Limb (tissue), 2 donors: ENCODE measurements around the gene ASPM.

ENCODE experiments used
- DNase-seq, 2 donors: peaks; one replicate each; pipeline ENCODE4 v3.0.0-alpha.2; 2016; ENCODE audit errors: extremely low spot score in 2 of 2

Gene ASPM, protein sequence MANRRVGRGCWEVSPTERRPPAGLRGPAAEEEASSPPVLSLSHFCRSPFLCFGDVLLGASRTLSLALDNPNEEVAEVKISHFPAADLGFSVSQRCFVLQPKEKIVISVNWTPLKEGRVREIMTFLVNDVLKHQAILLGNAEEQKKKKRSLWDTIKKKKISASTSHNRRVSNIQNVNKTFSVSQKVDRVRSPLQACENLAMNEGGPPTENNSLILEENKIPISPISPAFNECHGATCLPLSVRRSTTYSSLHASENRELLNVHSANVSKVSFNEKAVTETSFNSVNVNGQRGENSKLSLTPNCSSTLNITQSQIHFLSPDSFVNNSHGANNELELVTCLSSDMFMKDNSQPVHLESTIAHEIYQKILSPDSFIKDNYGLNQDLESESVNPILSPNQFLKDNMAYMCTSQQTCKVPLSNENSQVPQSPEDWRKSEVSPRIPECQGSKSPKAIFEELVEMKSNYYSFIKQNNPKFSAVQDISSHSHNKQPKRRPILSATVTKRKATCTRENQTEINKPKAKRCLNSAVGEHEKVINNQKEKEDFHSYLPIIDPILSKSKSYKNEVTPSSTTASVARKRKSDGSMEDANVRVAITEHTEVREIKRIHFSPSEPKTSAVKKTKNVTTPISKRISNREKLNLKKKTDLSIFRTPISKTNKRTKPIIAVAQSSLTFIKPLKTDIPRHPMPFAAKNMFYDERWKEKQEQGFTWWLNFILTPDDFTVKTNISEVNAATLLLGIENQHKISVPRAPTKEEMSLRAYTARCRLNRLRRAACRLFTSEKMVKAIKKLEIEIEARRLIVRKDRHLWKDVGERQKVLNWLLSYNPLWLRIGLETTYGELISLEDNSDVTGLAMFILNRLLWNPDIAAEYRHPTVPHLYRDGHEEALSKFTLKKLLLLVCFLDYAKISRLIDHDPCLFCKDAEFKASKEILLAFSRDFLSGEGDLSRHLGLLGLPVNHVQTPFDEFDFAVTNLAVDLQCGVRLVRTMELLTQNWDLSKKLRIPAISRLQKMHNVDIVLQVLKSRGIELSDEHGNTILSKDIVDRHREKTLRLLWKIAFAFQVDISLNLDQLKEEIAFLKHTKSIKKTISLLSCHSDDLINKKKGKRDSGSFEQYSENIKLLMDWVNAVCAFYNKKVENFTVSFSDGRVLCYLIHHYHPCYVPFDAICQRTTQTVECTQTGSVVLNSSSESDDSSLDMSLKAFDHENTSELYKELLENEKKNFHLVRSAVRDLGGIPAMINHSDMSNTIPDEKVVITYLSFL (N-terminal part only)

DNA sequence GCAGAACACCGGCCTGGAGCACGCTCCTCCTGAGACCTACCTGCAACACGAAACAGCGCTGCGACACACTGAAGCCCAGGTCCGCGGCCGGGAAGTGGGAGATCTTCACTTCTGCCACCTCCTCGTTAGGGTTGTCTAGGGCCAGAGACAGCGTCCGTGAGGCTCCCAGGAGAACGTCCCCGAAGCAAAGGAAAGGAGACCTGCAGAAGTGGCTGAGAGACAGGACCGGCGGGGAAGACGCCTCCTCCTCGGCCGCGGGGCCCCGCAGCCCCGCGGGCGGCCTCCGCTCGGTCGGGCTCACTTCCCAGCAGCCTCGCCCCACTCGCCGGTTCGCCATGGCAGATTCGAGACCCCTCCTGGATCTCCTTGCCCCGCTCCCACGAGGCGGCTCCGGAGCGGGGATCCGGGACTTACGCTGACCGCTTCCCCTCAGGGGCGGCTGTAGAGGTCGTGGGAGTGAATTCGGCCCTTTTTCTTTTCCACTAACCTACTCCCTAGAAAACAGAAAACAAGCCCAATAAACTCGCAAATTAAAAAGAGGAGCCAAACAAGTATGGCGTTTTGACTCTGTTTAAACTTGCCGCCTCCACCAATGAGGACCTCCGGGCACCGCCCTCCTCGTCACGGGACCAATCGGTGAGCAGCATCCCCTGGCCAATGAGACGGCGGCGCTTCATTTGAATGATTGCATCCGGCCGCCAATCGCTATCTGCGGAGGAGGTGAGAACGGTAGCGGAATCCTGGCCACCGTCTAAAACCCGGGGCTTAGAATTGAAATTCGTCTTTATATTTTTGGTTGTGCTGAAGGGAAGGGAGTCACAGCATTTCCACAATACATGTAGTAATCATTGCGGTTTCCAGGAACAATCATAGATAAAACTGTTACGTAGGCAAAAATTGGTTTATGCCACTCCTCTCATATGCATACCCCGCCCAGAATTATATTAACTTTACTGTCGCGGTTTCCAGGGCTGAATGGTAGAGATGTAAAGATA lies at the start of gene ASPM:
ASPM (minus strand) TSS at position 569 of the 995 bp plus-strand sequence; CDS start at position 337, 232 bp downstream.
- peak; percentile 94 to 95 for DNase-seq

DNA sequence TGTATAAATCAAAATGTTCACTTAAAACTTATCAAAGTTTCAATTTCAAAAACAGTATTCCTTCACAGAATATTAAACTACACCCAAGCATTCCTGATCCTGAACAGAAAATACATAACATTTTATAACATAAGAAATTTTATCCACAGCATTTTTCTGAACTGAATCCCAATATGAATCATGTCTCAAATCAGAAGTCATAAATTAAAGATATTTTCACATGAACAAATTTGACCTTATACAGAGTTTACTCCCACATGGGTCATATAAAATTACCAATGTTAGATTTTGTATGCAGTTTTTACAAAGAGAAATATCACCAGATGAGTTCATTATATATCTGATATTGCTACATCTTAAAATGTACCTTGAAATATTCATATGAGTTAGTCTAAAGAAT lies 48.6 kb upstream of the ASPM start:
- DNase-seq: no peak

DNA sequence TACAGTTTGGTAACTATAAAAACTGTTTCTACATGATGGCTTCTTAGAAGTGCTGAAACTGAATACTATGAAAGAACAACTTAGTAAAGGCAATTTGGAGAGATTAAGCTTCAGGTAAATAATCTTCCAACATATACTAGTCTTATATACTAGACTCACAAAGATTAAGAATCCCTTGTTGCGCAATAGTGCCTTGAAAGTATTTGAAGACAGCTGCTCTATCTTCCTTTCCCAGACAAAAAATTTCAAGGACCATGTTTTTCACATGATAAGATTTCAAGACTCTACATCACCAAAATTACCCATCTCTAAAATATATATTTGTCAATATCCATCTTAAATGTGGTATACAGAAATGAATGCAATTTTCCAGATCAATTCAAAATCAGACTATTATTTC lies 37.7 kb upstream of the ASPM start:
- DNase-seq: no peak

DNA sequence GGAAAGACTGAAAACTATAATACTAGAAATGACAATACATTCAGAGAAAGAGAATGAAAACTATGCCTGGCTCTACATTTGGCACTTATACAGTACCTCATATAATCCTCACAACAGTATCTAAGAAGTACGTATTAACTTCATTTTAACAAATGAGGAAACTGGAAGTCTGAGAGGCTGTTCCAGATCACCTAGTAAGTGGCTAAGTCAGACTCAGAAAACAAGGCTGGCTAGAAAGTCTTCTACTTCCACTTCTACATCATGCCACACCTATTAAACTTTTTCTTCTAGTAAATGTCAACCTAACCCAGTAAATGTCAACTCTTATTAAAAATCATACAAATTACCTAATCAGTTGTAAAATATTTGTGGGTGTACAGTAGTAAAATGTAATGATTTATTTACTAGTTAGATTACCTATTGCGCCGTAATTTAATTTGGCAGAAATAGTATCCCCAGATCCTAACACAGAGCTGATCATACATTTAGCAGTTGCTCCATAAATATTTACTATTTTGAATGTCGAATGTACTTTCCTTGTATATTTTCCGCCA lies 36.8 kb upstream of the ASPM start:
- no peak for DNase-seq

DNA sequence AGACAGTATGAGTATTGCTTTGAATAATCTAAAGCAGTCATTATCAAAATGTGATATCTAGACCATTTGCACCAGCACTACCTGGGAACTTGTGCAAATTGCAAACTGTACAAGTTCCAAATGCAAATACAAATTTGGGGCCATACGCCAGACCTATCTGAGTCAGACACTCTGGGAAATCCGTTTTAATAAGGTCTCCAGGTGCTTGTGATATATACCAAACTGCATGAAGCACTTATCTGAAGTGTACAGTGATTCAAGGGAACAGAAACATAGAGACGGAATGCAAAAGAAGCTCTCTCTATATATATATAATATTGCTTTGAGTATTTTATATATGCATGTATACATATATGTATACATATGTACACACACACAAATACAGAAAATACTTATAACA lies 36.2 kb upstream of the ASPM start:
- DNase-seq: no peak

DNA sequence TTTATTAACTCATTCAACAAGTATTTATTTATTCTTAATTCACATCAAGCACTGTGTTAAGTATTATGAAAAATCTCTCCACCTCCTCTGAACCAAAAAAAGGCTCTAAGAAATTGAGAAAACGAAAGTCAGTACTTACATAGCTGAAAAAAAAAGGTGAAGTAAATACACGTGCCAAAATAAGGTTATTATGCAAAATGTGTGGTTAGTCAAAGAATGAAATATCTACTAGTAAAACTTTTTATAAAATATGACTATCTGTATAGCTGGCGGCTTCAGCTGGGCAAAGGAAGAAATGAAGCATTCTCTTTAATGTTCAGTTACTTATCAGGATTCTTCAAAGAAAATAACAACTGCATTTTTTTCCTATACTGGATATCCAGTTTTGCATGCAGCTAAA lies 35.5 kb upstream of the ASPM start:
- no peak for DNase-seq

DNA sequence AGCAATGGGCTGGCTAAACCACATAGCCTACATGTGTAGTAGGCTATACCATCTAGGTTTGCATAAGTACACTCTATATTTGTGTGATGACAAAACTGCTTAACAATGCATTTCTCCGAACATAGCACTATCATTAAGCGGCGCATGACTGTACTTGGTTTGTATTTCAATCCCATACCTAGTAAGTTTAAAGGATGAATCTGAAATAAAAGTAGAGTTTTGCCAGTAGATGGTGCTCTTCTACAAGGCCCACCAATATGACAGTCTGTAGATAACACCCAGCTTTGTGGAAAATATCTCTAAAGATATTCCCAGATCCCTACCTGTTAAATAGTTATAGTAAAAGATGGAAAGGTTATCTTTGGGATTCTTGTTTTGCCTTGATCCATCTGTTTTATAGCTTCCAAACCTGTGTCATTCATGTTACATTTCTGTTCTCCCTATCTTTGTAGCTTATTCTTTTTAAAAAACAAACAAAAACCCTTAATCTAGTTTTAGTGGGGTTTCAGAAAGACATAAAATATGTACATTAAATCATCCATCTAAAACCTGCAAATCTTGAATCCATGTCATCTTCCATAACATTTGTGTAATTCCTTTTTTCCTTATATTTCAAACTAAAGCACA lies 33.9 kb upstream of the ASPM start:
- peak in 1 of 2 donors; percentile 74 for DNase-seq

DNA sequence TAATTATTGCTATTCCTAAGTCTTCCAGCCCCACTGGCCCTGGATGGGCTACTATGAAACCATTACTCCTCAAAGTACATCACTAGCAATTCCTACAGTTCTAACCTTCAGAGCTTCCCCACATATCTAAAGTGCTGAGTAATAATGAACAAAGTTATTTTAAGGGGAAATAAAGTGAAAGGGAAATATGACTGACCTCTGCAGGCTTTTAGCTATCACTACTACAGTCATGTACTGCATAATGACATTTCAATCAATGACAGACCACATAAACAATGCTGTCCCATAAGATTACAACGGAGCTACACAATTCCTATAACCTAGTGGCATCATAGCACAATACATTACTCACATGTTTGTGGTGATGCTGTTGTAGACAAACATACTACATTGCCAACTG lies 32.5 kb upstream of the ASPM start:
- no peak for DNase-seq

DNA sequence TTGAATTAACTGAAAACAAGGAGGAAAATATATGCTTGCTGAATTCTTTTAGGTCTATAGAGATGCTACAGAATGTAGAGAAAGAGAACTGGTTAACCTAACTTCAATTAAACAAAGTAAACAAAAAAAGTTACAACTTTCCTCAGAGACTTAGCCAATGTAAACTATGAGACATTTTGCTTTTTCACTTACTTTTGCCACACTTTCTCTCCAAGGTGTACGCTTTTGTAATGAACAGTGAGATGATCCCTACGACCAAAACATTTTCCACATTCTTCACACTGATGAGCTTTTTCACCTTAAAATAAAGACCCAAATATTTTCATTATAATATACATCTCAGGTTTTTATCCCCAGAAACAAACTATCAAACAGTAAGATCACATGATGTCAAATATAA lies 28.3 kb upstream of the ASPM start:
- DNase-seq: no peak

DNA sequence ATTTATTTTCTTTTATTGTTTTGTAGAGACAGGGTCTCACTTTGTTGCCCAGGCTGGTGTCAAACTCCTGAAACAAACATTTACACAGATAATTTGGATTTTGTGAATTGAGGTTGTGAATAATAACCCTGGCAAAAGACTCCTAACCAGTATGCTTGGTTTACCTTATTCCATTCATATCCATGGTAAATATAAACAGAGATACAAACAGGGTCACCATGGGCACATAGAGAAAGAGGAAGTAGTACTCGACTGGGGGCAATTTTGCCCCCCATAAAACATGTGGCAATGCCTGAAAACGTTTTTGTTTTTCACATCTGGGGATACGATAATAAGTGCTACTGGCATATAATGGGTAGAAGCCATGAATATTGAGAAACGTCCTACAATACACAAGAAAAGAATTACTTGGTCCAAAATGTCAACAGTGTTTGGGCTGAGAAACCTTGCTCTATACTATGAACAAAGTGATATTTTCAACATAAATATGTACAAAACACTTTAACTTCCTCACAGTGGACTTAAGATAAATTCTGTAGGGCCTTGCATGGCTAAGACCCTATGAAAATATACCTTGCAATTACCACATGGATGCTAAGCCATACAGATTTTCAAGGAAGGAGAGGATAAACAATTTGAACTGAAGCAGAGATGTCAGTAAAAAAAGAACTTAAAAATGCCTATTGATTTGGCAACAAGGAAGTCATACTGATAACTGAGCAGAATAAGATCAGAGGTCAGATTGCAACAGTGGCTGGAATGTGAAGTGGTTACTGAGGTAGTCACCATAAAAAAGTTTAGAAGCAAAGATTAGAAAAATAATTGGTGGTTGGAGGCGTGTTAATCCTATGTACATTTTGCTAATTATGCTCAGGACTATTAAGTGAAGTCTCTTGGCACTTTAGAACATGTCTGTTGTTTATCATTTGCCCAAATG lies 27.4 kb upstream of the ASPM start:
- DNase-seq: no peak

DNA sequence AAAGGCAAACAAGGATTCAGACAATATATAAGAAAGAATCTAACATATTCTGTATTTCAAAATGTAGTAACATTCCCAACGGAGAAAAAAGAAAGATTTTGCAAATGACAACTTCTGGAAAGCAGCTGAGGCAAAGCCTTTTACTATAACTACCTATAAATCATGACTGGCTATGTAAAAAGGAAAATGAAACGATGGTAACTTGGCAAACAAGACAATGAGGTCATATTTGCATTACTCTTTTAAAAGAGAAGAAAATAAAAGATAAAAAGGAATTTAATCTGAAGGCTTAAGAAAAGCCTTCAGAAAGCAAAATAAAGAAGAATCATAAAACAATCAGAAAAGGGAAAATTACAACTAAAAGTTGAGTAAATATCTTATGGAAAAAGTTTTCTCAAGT lies 25.1 kb upstream of the ASPM start:
- peak in 1 of 2 donors; percentile 16 for DNase-seq

DNA sequence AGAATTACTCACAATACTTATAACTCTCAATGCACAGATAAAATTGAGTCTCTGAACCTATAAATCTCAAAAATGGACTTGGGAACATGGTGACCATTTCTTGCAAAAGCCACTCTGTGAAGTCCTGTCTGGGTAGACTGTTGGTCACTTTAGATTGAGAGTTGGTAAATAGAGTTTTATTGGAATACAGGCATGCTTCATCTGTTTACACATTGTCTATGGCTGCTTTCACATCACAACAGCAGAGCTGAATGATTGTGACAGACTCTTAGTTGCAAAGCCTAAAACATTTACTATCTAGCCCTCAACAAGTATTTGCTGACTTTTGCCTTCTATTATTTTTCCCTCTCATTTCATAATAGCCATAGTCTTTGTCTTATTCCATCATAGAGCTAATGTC lies 24.1 kb upstream of the ASPM start:
- DNase-seq: no peak

DNA sequence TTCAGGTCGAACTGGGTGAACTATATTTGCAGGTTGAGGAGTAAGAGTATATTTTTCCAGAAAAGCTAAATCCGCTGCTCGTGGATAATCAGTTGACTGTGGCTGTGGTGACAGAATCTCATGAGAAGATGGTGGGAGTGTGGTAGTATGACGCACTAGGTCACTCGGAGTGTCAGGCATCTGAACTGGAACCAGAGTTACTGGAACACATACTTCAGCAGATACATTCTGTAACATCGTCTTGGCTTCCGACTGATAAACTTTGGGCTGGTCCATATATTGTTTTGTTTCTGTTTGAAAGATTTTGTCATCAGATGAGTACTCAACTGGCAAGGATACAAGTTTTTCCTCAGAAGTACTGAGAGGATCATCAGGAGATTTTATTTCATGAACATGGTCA lies 13.0 kb upstream of the ASPM start:
- DNase-seq: no peak

DNA sequence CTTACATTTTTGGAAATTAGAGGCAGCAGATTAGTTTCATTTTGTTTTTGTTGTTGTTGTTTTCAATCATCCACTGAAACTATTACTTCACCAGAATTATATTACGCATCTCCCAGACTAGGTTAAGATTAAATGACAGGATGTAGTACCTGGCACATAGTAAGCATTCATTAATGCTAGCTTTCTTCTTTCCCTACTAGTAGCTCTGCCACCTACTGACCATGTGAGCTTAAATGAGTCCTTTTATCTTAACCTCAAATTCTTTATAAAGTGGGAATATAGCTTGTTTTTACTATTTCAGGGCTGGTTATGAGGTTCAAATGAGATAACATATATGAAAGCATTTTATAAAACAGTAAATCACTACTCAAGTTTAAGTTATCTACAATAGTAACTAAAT lies 10.2 kb upstream of the ASPM start:
- no peak for DNase-seq

DNA sequence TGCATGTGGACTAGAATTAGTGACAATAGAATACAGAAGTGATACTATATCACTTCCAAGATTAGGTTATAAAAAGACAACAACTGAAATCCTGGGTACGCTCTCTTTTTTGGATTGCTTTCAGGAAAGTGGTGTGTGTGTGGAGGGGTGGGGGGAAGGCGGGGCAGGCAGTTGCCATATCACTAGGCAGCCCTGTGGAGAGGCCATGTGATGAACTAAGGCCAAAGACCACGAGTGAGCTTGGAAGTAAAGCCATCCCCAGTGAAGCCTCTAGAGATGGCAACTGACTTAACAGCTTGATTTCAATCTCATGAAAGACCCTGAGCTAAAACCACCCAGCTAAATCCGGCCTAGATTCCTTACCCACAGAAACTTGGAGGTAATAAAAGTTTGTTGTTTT lies 6.2 kb upstream of the ASPM start:
- DNase-seq: no peak

DNA sequence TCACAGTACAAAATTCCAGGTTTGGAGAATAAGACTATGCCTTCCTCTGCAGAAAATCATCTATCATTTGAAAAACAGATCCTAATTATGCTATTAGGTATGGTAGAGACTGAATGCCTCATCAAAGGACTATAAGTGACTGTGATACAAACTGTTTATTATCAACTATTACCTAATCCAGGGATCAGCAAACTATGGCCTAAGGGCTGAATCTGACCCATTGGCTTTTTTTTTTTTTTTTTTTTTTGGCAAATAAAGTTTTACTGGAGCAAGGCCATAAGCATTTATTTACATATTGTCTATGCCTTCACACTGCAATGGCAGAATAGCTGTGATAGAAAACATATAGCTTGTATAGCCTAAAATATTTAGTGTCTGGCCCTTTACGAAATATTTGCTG lies 4.7 kb upstream of the ASPM start:
- no peak for DNase-seq

DNA sequence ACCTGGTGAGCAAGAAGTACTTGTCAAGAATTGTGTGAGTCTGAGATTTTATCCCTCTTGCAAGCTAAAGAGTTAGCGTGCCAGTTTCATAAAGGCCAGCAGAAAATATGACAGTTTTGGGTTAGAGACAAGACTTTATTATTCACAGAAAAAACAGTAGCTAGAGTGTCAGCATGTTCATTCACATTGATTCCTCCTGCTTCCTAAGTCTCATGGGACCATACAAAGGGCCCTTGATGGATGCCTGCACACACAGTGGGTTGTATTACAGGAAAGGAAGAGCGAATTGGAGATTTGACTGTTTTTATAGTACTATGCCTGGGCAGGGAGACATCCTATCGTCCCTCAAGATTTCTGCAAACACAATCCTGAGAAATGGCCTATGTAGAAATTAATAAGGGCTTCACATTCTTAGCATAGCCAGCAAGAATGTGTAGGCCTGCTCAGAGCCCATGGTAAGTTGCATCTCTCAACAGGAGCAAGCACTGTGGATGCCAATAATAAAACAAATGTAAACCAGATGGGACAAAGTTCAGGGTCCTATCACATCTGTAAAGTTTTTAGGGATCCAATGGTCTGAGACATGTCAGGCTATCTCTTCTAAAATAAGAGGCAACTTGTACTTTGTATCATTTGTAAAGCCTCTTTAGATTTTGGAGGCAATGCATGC lies 4.0 kb upstream of the ASPM start:
- no peak for DNase-seq

DNA sequence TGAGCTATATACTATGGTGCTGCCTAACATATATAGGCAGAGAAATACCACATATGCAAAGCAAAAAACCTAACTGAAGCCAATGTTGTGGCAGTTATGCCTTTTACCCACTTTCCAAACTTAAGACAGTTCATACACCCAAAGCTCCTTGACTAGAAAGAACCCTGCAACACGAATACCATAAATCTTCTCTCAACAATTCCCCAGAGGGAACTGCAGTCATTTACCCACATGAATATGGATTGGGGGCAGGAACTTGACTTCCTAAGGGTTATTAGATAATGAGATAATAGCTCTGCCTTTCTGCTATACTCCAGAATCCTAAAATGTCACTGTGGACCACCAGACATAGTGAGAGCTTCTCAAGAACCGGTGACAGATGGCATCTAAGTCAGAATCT lies 2.9 kb upstream of the ASPM start:
- DNase-seq: no peak
